HTR-8/SVneo (cell line): ENCODE data around the gene GPR171.

Experiments
- DNase-seq: peaks from one replicate; pipeline ENCODE4 v3.0.0; 2011; ENCODE audit warnings: low spot score, mixed read lengths; ENCODE audit not compliant: insufficient read length
- FAIRE-seq: peaks from 2 replicates; lab custom pipeline; 2011; peaks lifted over from hg19 to GRCh38; lab: Jason Lieb, UNC

GPR171 gene

GRCh38 chr3:151214459-151214858, 11.4 kb upstream of the GPR171 start:
- DNase-seq, result no peak
- no peak for FAIRE-seq

- FAIRE-seq, result no peak
- no peak for DNase-seq
Observed at GRCh38 chr3:151213881-151214280, 10.9 kb upstream of the GPR171 start.

GRCh38 chr3:151213151-151213550, 10.1 kb upstream of the GPR171 start:
- FAIRE-seq (no peak), DNase-seq (no peak)

- DNase-seq (no peak), FAIRE-seq (no peak)
Observed at GRCh38 chr3:151210676-151211381, 7.8 kb upstream of the GPR171 start.

GRCh38 chr3:151209654-151210053, 6.6 kb upstream of the GPR171 start:
- FAIRE-seq (no peak), DNase-seq (no peak)

- no peak for FAIRE-seq
Observed at GRCh38 chr3:151206201-151206600, 3.2 kb upstream of the GPR171 start.

GRCh38 chr3:151205482-151205881, 2.5 kb upstream of the GPR171 start:
- FAIRE-seq, result no peak
- no peak for DNase-seq

More at GRCh38 chr3:151206201-151206600, 3.2 kb upstream of the GPR171 start:
- DNase-seq, result no peak

GRCh38 chr3:151204530-151205402, 1.8 kb upstream of the GPR171 start:
- DNase-seq, result no peak

GRCh38 chr3:151201051-151201730, 1.8 kb downstream of the GPR171 start:
- FAIRE-seq, result no peak
- no peak for DNase-seq

More at GRCh38 chr3:151204530-151205402, 1.8 kb upstream of the GPR171 start:
- FAIRE-seq, result no peak

- no peak for FAIRE-seq
Observed at GRCh38 chr3:151200586-151200985, 2.4 kb downstream of the GPR171 start.

GRCh38 chr3:151199554-151200438, 3.2 kb downstream of the GPR171 start:
- DNase-seq (no peak), FAIRE-seq (no peak)

More at GRCh38 chr3:151200586-151200985, 2.4 kb downstream of the GPR171 start:
- no peak for DNase-seq

GRCh38 chr3:151198849-151199248, 4.2 kb downstream of the GPR171 start:
- no peak for FAIRE-seq
- DNase-seq, result no peak

GRCh38 chr3:151197981-151198767, 4.8 kb downstream of the GPR171 start:
- FAIRE-seq, result no peak
- no peak for DNase-seq

GRCh38 chr3:151197228-151197627, 5.8 kb downstream of the GPR171 start:
- DNase-seq (no peak), FAIRE-seq (no peak)

GRCh38 chr3:151196434-151196833, 6.6 kb downstream of the GPR171 start:
- DNase-seq (no peak), FAIRE-seq (no peak)

GRCh38 chr3:151195826-151196225, 7.2 kb downstream of the GPR171 start:
- DNase-seq (no peak), FAIRE-seq (no peak)

- DNase-seq, result no peak
- no peak for FAIRE-seq
Observed at GRCh38 chr3:151192545-151192944, 10.5 kb downstream of the GPR171 start.

- no peak for FAIRE-seq
- no peak for DNase-seq
Observed at GRCh38 chr3:151191095-151191494, 11.9 kb downstream of the GPR171 start.

GRCh38 chr3:151183265-151183671, 19.7 kb downstream of the GPR171 start:
- DNase-seq (no peak), FAIRE-seq (no peak)
